Tibial nerve (tissue), 4 donors: Measurements from ENCODE around the gene THYN1.

ENCODE experiments used
- EP300 ChIP-seq, 2 donors: sonication (generic); formaldehyde crosslinking; IDR thresholded peaks; one replicate each; pipeline ENCODE4 v1.6.1; 2017; ENCODE audit warnings: antibody characterized with exemption in 2 of 2, mild to moderate bottlenecking in 1 of 2
- POLR2A ChIP-seq, 2 donors: fragments of 450-650 bp; IDR thresholded peaks; one replicate each; pipeline ENCODE4 v1.6.1; 2017; ENCODE audit warnings: antibody characterized with exemption in 2 of 2, mild to moderate bottlenecking in 2 of 2, moderate library complexity in 2 of 2
- TF ChIP-seq, protein P1 (sequence below), 5 experiments: fragments of 200-600 bp in 3 of 5; fragments of 450-650 bp in 2 of 5; sonication (generic) in 3 of 5; IDR thresholded peaks; one replicate each; pipeline ENCODE4 v1.5.1; 2016 to 2019; ENCODE audit warnings: antibody characterized with exemption in 5 of 5, mild to moderate bottlenecking in 3 of 5, moderate library complexity in 2 of 5

DNA sequence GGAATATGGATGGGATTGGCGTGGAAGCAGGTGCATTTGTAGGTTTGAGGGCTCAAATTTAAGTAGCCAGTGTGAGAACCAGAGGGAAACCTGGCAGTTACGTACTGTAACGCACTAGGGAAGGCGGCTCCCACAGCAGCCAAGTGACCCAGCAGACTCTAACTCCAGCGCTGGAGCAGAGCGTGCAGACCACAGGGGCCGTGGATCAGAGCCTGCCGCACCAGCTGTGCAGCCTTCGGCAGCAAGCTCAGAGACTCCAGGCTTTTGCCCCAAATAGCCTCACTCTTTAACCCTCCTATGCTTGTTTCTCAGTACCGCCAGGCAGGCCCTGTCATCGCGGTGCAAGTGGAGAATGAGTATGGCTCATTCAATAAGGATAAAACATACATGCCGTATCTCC lies 35.3 kb upstream of the THYN1 start:
- TF ChIP-seq, protein P1, sequence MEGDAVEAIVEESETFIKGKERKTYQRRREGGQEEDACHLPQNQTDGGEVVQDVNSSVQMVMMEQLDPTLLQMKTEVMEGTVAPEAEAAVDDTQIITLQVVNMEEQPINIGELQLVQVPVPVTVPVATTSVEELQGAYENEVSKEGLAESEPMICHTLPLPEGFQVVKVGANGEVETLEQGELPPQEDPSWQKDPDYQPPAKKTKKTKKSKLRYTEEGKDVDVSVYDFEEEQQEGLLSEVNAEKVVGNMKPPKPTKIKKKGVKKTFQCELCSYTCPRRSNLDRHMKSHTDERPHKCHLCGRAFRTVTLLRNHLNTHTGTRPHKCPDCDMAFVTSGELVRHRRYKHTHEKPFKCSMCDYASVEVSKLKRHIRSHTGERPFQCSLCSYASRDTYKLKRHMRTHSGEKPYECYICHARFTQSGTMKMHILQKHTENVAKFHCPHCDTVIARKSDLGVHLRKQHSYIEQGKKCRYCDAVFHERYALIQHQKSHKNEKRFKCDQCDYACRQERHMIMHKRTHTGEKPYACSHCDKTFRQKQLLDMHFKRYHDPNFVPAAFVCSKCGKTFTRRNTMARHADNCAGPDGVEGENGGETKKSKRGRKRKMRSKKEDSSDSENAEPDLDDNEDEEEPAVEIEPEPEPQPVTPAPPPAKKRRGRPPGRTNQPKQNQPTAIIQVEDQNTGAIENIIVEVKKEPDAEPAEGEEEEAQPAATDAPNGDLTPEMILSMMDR (IDR thresholded peaks at IDR 0.05) = no peak
- no peak for TF ChIP-seq POLR2A (IDR thresholded peaks at IDR 0.05)
- TF ChIP-seq EP300 (IDR thresholded peaks at IDR 0.05) = no peak
